PC-9 (cell line): ENCODE results near the gene SORD.

Source experiments
- EZH2 ChIP-seq: fragments of 200-600 bp; sonication (generic); IDR thresholded peaks from 2 replicates; pipeline ENCODE4 v1.8.0; 2017; ENCODE audit warnings: antibody characterized with exemption, low read depth
- TF ChIP-seq, protein P1 (sequence below): fragments of 200-600 bp; sonication (generic); conservative IDR thresholded peaks from 2 replicates; pipeline ENCODE4 v1.6.1; 2017; ENCODE audit warnings: mixed run types, antibody characterized with exemption, mild to moderate bottlenecking, moderate library complexity

GRCh38 chr15:45094358-45094730 is 71.3 kb downstream of the SORD start:
- TF ChIP-seq, protein P1, sequence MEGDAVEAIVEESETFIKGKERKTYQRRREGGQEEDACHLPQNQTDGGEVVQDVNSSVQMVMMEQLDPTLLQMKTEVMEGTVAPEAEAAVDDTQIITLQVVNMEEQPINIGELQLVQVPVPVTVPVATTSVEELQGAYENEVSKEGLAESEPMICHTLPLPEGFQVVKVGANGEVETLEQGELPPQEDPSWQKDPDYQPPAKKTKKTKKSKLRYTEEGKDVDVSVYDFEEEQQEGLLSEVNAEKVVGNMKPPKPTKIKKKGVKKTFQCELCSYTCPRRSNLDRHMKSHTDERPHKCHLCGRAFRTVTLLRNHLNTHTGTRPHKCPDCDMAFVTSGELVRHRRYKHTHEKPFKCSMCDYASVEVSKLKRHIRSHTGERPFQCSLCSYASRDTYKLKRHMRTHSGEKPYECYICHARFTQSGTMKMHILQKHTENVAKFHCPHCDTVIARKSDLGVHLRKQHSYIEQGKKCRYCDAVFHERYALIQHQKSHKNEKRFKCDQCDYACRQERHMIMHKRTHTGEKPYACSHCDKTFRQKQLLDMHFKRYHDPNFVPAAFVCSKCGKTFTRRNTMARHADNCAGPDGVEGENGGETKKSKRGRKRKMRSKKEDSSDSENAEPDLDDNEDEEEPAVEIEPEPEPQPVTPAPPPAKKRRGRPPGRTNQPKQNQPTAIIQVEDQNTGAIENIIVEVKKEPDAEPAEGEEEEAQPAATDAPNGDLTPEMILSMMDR = no peak
- no peak for TF ChIP-seq EZH2
